MCF 10A (cell line): ENCODE results near the gene CLNK. TPM values are rescaled to one million over a fixed set of nuclear protein-coding genes. Genes with fewer than 3 reads are reported as not detected.

Source experiments
- BruUV-seq: library from RNA; stranded (reverse); fragments of 400-500 nt; replicated peaks from 2 replicates; lab custom pipeline; 2021; lab: Mats Ljungman, UMichigan
- CTCF ChIA-PET: fragments of 300-600 bp; sonication (Branson Sonifier 250); formaldehyde crosslinking; extraction: SDS; loops from one replicate; lab custom pipeline; 2021; ENCODE audit warnings: antibody characterized with exemption, inconsistent platforms; lab: Yijun Ruan, JAX
- POLR2A ChIA-PET: fragments of 300-600, 350-650 bp; sonication (Branson Sonifier 250); formaldehyde crosslinking; extraction: SDS; loops from one replicate; lab custom pipeline; 2020; ENCODE audit warnings: antibody characterized with exemption, inconsistent platforms; lab: Yijun Ruan, JAX
- DNase-seq: peaks from one replicate; pipeline ENCODE4 v3.0.0-alpha.2; 2018; ENCODE audit not compliant: unreplicated experiment
- H3K27ac Mint-ChIP-seq: one replicate; pipeline ENCODE4 v1.8.0; 2022; ENCODE audit warnings: mild to moderate bottlenecking, low read depth, mixed read lengths; ENCODE audit not compliant: unreplicated experiment
- H3K27me3 Mint-ChIP-seq: one replicate; pipeline ENCODE4 v1.8.0; 2022; ENCODE audit warnings: mixed read lengths; ENCODE audit not compliant: insufficient read depth, unreplicated experiment
- H3K36me3 Mint-ChIP-seq: one replicate; pipeline ENCODE4 v1.8.0; 2022; ENCODE audit warnings: mild to moderate bottlenecking, moderate library complexity, mixed read lengths; ENCODE audit not compliant: insufficient read depth, unreplicated experiment
- H3K4me1 Mint-ChIP-seq: one replicate; pipeline ENCODE4 v1.8.0; 2022; ENCODE audit warnings: mixed read lengths; ENCODE audit not compliant: insufficient read depth, unreplicated experiment
- H3K4me3 Mint-ChIP-seq: one replicate; pipeline ENCODE4 v1.8.0; 2022; ENCODE audit warnings: mild to moderate bottlenecking, moderate library complexity, mixed read lengths; ENCODE audit not compliant: unreplicated experiment
- H3K9me3 Mint-ChIP-seq: one replicate; pipeline ENCODE4 v1.8.0; 2022; ENCODE audit warnings: mixed read lengths; ENCODE audit not compliant: unreplicated experiment
- CTCF ChIP-seq: fragments of 200-600 bp; IDR thresholded peaks from one replicate; pipeline ENCODE4 v1.8.0; 2022; ENCODE audit warnings: antibody characterized with exemption, mild to moderate bottlenecking; ENCODE audit not compliant: unreplicated experiment
- intact Hi-C: fragments of 100-400 bp; cut with micrococcal nuclease; formaldehyde crosslinking; loops from 2 replicates; pipeline ENCODE4 v1.14.1; 2022
- total RNA-seq: library from RNA; stranded (reverse); gene quantifications from 2 replicates; pipeline ENCODE4 v1.2.3, GENCODE V29; 2022

CLNK gene
- total RNA-seq, 1 experiment from 2014 or later, result not detected

GRCh38 chr4:10730019-10730418 is 45.5 kb upstream of the CLNK start:
- BruUV-seq, result no TSS peak
- POLR2A ChIA-PET, result no interaction called here

GRCh38 chr4:10729366-10729765 is 44.8 kb upstream of the CLNK start:
- peaks cover 38% of the 10 kb centered on the region for H3K9me3 Mint-ChIP-seq
- BruUV-seq, result no TSS peak
- CTCF ChIA-PET, result no interaction called here
- H3K4me3 Mint-ChIP-seq, result no peak overlapping the region
- no peaks in the 10 kb centered on the region for H3K4me1 Mint-ChIP-seq
- H3K36me3 Mint-ChIP-seq, result no peaks in the 10 kb centered on the region
- no peak for DNase-seq
- intact Hi-C loops, result no loop called here
- H3K27me3 Mint-ChIP-seq, result no peaks in the 10 kb centered on the region
- no peak for TF ChIP-seq CTCF
- no peak overlapping the region for H3K27ac Mint-ChIP-seq
- POLR2A ChIA-PET, result no interaction called here

More at GRCh38 chr4:10730019-10730418, 45.5 kb upstream of the CLNK start:
- no peak overlapping the region for H3K4me3 Mint-ChIP-seq
- intact Hi-C loops, result no loop called here
- no peaks in the 10 kb centered on the region for H3K36me3 Mint-ChIP-seq
- no peaks in the 10 kb centered on the region for H3K27me3 Mint-ChIP-seq
- TF ChIP-seq CTCF, result no peak
- no peak overlapping the region for H3K27ac Mint-ChIP-seq
- DNase-seq, result no peak
- no peaks in the 10 kb centered on the region for H3K4me1 Mint-ChIP-seq
- peaks cover 31% of the 10 kb centered on the region for H3K9me3 Mint-ChIP-seq
- CTCF ChIA-PET, result no interaction called here

GRCh38 chr4:10728016-10728415 is 43.4 kb upstream of the CLNK start:
- Mint-ChIP-seq H3K27me3 (no peaks in the 10 kb centered on the region), H3K27ac (no peak overlapping the region), H3K36me3 (no peaks in the 10 kb centered on the region), H3K4me1 (no peaks in the 10 kb centered on the region), H3K4me3 (no peak overlapping the region), H3K9me3 (peaks cover 42% of the 10 kb centered on the region)
- POLR2A ChIA-PET, result no interaction called here
- no TSS peak for BruUV-seq
- intact Hi-C loops, result no loop called here
- no peak for TF ChIP-seq CTCF
- CTCF ChIA-PET, result interaction anchor here (0.7 kb wide), 1 partner anchor 71 kb away, joined by 3 read pairs; no protein-coding TSS in a partner anchor
- no peak for DNase-seq

- intact Hi-C loops, result no loop called here
- CTCF ChIA-PET, result interaction anchor here (0.7 kb wide), 1 partner anchor 70 kb away, joined by 3 read pairs; no protein-coding TSS in a partner anchor
- Mint-ChIP-seq H3K4me3 (no peak overlapping the region), H3K9me3 (peaks cover 43% of the 10 kb centered on the region), H3K27ac (no peak overlapping the region), H3K36me3 (no peaks in the 10 kb centered on the region), H3K4me1 (no peaks in the 10 kb centered on the region), H3K27me3 (no peaks in the 10 kb centered on the region)
- POLR2A ChIA-PET, result no interaction called here
- no peak for DNase-seq
- TF ChIP-seq CTCF, result no peak
- no TSS peak for BruUV-seq
These were observed 42.7 kb upstream of the CLNK start for GRCh38 chr4:10727140-10727880.
